GM21723 (cell line): ENCODE data around the gene YIF1A.
A peak's percentile ranks its signal among the peaks of the same experiment; 100 is the strongest.
"Not testable (repeated sequence)": the region's sequence is repeated elsewhere in the genome, so short reads cannot be mapped to it uniquely, and the experiment has no call there.

ENCODE experiments used
- ATAC-seq: cut with Tn5 transposase; IDR thresholded peaks from one replicate; pipeline ENCODE4 v1.9.1; 2021; ENCODE audit warnings: mild to moderate bottlenecking, moderate library complexity; ENCODE audit not compliant: unreplicated experiment

The YIF1A gene

GRCh38 chr11:66287211-66287888 is 1.6 kb downstream of the YIF1A start:
- ATAC-seq: no peak

- no peak for ATAC-seq
These were observed 2.2 kb downstream of the YIF1A start for GRCh38 chr11:66286699-66287098.

- no peak for ATAC-seq
These were observed 3.5 kb downstream of the YIF1A start for GRCh38 chr11:66285250-66285947.

GRCh38 chr11:66284526-66285078 is 4.3 kb downstream of the YIF1A start:
- no peak for ATAC-seq

GRCh38 chr11:66283461-66284105 is 5.4 kb downstream of the YIF1A start:
- ATAC-seq: no peak

- ATAC-seq: peak; percentile 72
These were observed 6.2 kb downstream of the YIF1A start for GRCh38 chr11:66282468-66283455.

GRCh38 chr11:66281776-66282467 is 7.0 kb downstream of the YIF1A start:
- ATAC-seq: no peak

GRCh38 chr11:66281001-66281400 is 7.9 kb downstream of the YIF1A start:
- no peak for ATAC-seq

- ATAC-seq: no peak
These were observed 8.5 kb downstream of the YIF1A start for GRCh38 chr11:66280428-66280827.

GRCh38 chr11:66279092-66279734 is 9.7 kb downstream of the YIF1A start:
- ATAC-seq: no peak

GRCh38 chr11:66278363-66279091 is 10.4 kb downstream of the YIF1A start:
- no peak for ATAC-seq

- no peak for ATAC-seq
These were observed 11.2 kb downstream of the YIF1A start, which contains the start of gene CNIH2 for GRCh38 chr11:66277471-66278362. Gene CNIH2, plus strand, starts transcription at chr11:66278175. Its CDS starts 282 bp downstream, at chr11:66278457.

GRCh38 chr11:66277064-66277463 is 11.9 kb downstream of the YIF1A start:
- ATAC-seq: not testable (repeated sequence)

GRCh38 chr11:66276619-66277018 is 12.3 kb downstream of the YIF1A start:
- ATAC-seq: not testable (repeated sequence)

GRCh38 chr11:66275984-66276612 is 12.8 kb downstream of the YIF1A start:
- no peak for ATAC-seq

- no peak for ATAC-seq
These were observed 13.5 kb downstream of the YIF1A start for GRCh38 chr11:66275396-66275795.

- ATAC-seq: no peak
These were observed 14.7 kb downstream of the YIF1A start for GRCh38 chr11:66274219-66274618.
